Sigmoid colon (tissue), 4 donors: ENCODE measurements around the gene HMGCL.

ENCODE experiments used
- POLR2AphosphoS5 ChIP-seq, 4 donors: sonication (generic); formaldehyde crosslinking; IDR thresholded peaks; one replicate each; pipeline ENCODE4 v1.6.1; 2017; ENCODE audit warnings: antibody characterized with exemption in 4 of 4
- TF ChIP-seq, protein P1 (sequence below), 4 experiments: fragments of 450-650 bp in 3 of 4; fragments of 200-600 bp in 1 of 4; IDR thresholded peaks; one replicate each; pipeline ENCODE4 v1.5.1; 2016 to 2019; ENCODE audit warnings: antibody characterized with exemption in 4 of 4, mild to moderate bottlenecking in 3 of 4, moderate library complexity in 2 of 4

GRCh38 chr1:23759277-23759676 lies 66.0 kb downstream of the HMGCL start:
- no peak for TF ChIP-seq POLR2AphosphoS5 (IDR thresholded peaks at IDR 0.05)
- TF ChIP-seq, protein P1, sequence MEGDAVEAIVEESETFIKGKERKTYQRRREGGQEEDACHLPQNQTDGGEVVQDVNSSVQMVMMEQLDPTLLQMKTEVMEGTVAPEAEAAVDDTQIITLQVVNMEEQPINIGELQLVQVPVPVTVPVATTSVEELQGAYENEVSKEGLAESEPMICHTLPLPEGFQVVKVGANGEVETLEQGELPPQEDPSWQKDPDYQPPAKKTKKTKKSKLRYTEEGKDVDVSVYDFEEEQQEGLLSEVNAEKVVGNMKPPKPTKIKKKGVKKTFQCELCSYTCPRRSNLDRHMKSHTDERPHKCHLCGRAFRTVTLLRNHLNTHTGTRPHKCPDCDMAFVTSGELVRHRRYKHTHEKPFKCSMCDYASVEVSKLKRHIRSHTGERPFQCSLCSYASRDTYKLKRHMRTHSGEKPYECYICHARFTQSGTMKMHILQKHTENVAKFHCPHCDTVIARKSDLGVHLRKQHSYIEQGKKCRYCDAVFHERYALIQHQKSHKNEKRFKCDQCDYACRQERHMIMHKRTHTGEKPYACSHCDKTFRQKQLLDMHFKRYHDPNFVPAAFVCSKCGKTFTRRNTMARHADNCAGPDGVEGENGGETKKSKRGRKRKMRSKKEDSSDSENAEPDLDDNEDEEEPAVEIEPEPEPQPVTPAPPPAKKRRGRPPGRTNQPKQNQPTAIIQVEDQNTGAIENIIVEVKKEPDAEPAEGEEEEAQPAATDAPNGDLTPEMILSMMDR (IDR thresholded peaks at IDR 0.05) = no peak
